Measurements from ENCODE around the gene SLC15A5. TPM values are rescaled to one million over a fixed set of nuclear protein-coding genes. Genes with fewer than 3 reads are reported as not detected.
A peak's percentile ranks its signal among the peaks of the same experiment; 100 is the strongest.

The SLC15A5 gene
- not detected for total RNA-seq
- long read RNA-seq, donor 1, result 0 reads
- long read RNA-seq, donor 2, result 0 reads

- Histone ChIP-seq H3K36me3 (ENCODE audit: low read depth) (no peaks in the 10 kb centered on the region), H3K4me1 (ENCODE audit: low read depth) (no peaks in the 10 kb centered on the region), H3K4me3 (no peak within 1 kb of the TSS), H3K9me3 (no peaks in the 10 kb centered on the region)
- no peak for ATAC-seq
- intact Hi-C loops (cut with DNase I, micrococcal nuclease), result no loop called here
- TF ChIP-seq CTCF (IDR thresholded peaks at IDR 0.05), result no peak
- no peak for DNase-seq
These were observed at the start of gene SLC15A5 for GRCh38 chr12:16277585-16277984. SLC15A5 (minus strand) TSS chr12:16277685; CDS start chr12:16277685, 0 bp downstream.

- intact Hi-C loops (cut with DNase I, micrococcal nuclease), result no loop called here
- H3K4me1 ChIP-seq (ENCODE audit: low read depth), result no peaks in the 10 kb centered on the region
- ATAC-seq, result peak; percentile 84
- TF ChIP-seq CTCF (IDR thresholded peaks at IDR 0.05), result no peak
- H3K9me3 ChIP-seq, result peaks cover 6% of the 10 kb centered on the region
- DNase-seq, result peak in 2 of 3 donors; percentile 49 to 79
- no peaks in the 10 kb centered on the region for H3K36me3 ChIP-seq (ENCODE audit: low read depth)
- H3K4me3 ChIP-seq, result no peak overlapping the region
These were observed 47.9 kb upstream of the SLC15A5 start for GRCh38 chr12:16325426-16325825.

DNA sequence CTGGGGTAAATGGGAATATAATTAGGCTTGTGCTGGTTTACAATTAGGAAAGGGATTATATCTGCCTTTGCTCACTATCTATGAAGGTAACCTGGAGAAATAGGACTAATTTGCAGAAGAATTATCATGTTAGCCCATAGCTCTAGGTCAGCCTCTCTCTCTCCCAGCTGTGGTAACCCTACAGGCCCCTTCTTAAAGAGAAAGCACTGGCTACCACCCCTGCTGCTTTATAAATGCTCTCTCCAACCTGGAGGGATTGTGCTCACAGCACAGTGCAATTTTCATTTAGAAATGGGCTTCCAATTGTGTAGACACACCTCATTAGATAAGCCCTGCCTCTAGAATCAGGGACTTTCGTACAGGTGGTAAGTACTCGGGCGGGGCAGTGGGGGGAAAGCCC lies 47.3 kb upstream of the SLC15A5 start:
- Histone ChIP-seq H3K9me3 (peaks cover 6% of the 10 kb centered on the region), H3K36me3 (ENCODE audit: low read depth) (no peaks in the 10 kb centered on the region), H3K4me3 (no peak overlapping the region), H3K4me1 (ENCODE audit: low read depth) (no peaks in the 10 kb centered on the region)
- ATAC-seq (peak; percentile 43), DNase-seq (no peak)
- intact Hi-C loops (cut with DNase I, micrococcal nuclease), result no loop called here
- no peak for TF ChIP-seq CTCF (IDR thresholded peaks at IDR 0.05)

GRCh38 chr12:16324272-16324671 lies 46.8 kb upstream of the SLC15A5 start:
- Histone ChIP-seq H3K4me1 (ENCODE audit: low read depth) (no peaks in the 10 kb centered on the region), H3K4me3 (no peak overlapping the region), H3K9me3 (peaks cover 6% of the 10 kb centered on the region), H3K36me3 (ENCODE audit: low read depth) (no peaks in the 10 kb centered on the region)
- ATAC-seq, result peak; percentile 51
- intact Hi-C loops (cut with DNase I, micrococcal nuclease), result no loop called here
- TF ChIP-seq CTCF (IDR thresholded peaks at IDR 0.05), result no peak
- DNase-seq, result no peak

DNA sequence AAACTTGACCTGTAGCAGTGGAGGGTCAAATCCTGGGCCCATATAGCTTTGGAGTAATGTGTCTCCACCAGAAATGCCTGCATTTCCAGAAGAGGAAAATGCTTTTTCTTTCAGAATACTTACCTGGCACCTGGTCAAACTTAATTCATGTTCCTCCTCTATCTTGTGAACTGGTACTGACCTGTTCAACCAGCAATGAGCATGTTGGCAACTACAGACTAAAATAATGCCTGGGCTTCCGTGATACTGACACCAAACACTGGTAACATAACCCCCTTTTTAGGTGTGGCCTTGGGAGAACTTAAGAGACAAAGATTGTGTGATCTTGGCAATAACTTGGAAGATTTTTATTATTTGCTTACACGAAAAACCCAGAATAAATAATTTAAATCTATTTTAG lies 46.2 kb upstream of the SLC15A5 start:
- no peak overlapping the region for H3K4me3 ChIP-seq
- no peak for TF ChIP-seq CTCF (IDR thresholded peaks at IDR 0.05)
- no peak for DNase-seq
- peaks cover 6% of the 10 kb centered on the region for H3K9me3 ChIP-seq
- peak; percentile 62 for ATAC-seq
- H3K36me3 ChIP-seq (ENCODE audit: low read depth), result no peaks in the 10 kb centered on the region
- intact Hi-C loops (cut with DNase I, micrococcal nuclease), result no loop called here
- H3K4me1 ChIP-seq (ENCODE audit: low read depth), result no peaks in the 10 kb centered on the region

- H3K36me3 ChIP-seq (ENCODE audit: low read depth), result no peaks in the 10 kb centered on the region
- peaks cover 4% of the 10 kb centered on the region for H3K9me3 ChIP-seq
- no peak for TF ChIP-seq CTCF (IDR thresholded peaks at IDR 0.05)
- no peak overlapping the region for H3K4me3 ChIP-seq
- no peak for ATAC-seq
- no peaks in the 10 kb centered on the region for H3K4me1 ChIP-seq (ENCODE audit: low read depth)
- no peak for DNase-seq
- intact Hi-C loops (cut with DNase I, micrococcal nuclease), result no loop called here
These were observed 45.5 kb upstream of the SLC15A5 start for GRCh38 chr12:16323010-16323409.
